GM18858 (cell line): ENCODE measurements around the gene CTBP1.

ENCODE experiments used
- ATAC-seq: cut with Tn5 transposase; IDR thresholded peaks from one replicate; pipeline ENCODE4 v1.9.1; 2021; ENCODE audit not compliant: unreplicated experiment

CTBP1 gene

GRCh38 chr4:1285151-1285789 is 36.3 kb upstream of the CTBP1 start:
- ATAC-seq: no peak

GRCh38 chr4:1283711-1284110 is 34.8 kb upstream of the CTBP1 start:
- no peak for ATAC-seq

GRCh38 chr4:1279253-1279652 is 30.3 kb upstream of the CTBP1 start:
- no peak for ATAC-seq

GRCh38 chr4:1277667-1278665 is 29.0 kb upstream of the CTBP1 start:
- no peak for ATAC-seq

GRCh38 chr4:1276984-1277383 is 28.1 kb upstream of the CTBP1 start:
- ATAC-seq: no peak

- ATAC-seq: no peak
Measured at GRCh38 chr4:1274871-1275270, 25.9 kb upstream of the CTBP1 start.

GRCh38 chr4:1271686-1272085 is 22.8 kb upstream of the CTBP1 start:
- ATAC-seq: no peak

GRCh38 chr4:1269209-1269608 is 20.3 kb upstream of the CTBP1 start:
- no peak for ATAC-seq

GRCh38 chr4:1266881-1267763 is 18.2 kb upstream of the CTBP1 start:
- no peak for ATAC-seq

- no peak for ATAC-seq
Measured at GRCh38 chr4:1265351-1265750, 16.4 kb upstream of the CTBP1 start.

- ATAC-seq: no peak
Measured at GRCh38 chr4:1264942-1265341, 16.0 kb upstream of the CTBP1 start.

- ATAC-seq: no peak
Measured at GRCh38 chr4:1261107-1261928, 12.4 kb upstream of the CTBP1 start.

GRCh38 chr4:1260418-1261106 is 11.6 kb upstream of the CTBP1 start:
- no peak for ATAC-seq

- ATAC-seq: no peak
Measured at GRCh38 chr4:1259966-1260365, 11.0 kb upstream of the CTBP1 start.

- no peak for ATAC-seq
Measured at GRCh38 chr4:1258457-1258856, 9.5 kb upstream of the CTBP1 start.

- no peak for ATAC-seq
Measured at GRCh38 chr4:1255699-1256098, 6.8 kb upstream of the CTBP1 start.

GRCh38 chr4:1255151-1255550 is 6.2 kb upstream of the CTBP1 start:
- ATAC-seq: no peak

- ATAC-seq: no peak
Measured at GRCh38 chr4:1253831-1254230, 4.9 kb upstream of the CTBP1 start.

GRCh38 chr4:1252928-1253492 is 4.1 kb upstream of the CTBP1 start:
- no peak for ATAC-seq

- ATAC-seq: no peak
Measured at GRCh38 chr4:1251773-1252066, 2.8 kb upstream of the CTBP1 start.
